H1 (cell line): ENCODE measurements around the gene TCEA2. TPM values are rescaled to one million over a fixed set of nuclear protein-coding genes. Genes with fewer than 3 reads are reported as not detected.

ENCODE experiments used
- CTCF ChIA-PET: fragments of 300-600 bp; sonication (Branson Sonifier 250); formaldehyde crosslinking; loops from one replicate; lab custom pipeline; 2021; ENCODE audit not compliant: partially characterized antibody; lab: Charles Lee
- POLR2A ChIA-PET: fragments of 300-600 bp; sonication (Branson Sonifier 250); formaldehyde crosslinking; loops from one replicate; lab custom pipeline; 2021; ENCODE audit warnings: inconsistent platforms; ENCODE audit not compliant: partially characterized antibody; lab: Charles Lee
- DNase-seq, 2 experiments: peaks; one replicate each; pipeline versions ENCODE4 v3.0.0 to v3.0.0-alpha.2; 2010 to 2022; ENCODE audit warnings: low spot score in 2 of 2, low read depth in 1 of 2, mixed read lengths in 1 of 2
- FAIRE-seq: peaks from 2 replicates; lab custom pipeline; 2011; peaks lifted over from hg19 to GRCh38; lab: Jason Lieb, UNC
- H2AFZ ChIP-seq: 2 replicates; pipeline ENCODE4 v1.8.1; 2012; ENCODE audit warnings: low read length, inconsistent platforms
- H2AK5ac ChIP-seq: 2 replicates; pipeline ENCODE4 v1.6.1; 2013; ENCODE audit warnings: low read depth, low read length
- H2BK120ac ChIP-seq: replicated peaks from 2 replicates; pipeline ENCODE3; 2013; ENCODE audit warnings: low read depth, low read length, inconsistent platforms
- H2BK12ac ChIP-seq: 2 replicates; pipeline ENCODE4 v1.6.1; 2013; ENCODE audit warnings: low read depth, low read length
- H2BK15ac ChIP-seq: 2 replicates; pipeline ENCODE4 v1.6.1; 2013; ENCODE audit warnings: low read length
- H2BK20ac ChIP-seq: 2 replicates; pipeline ENCODE4 v1.6.1; 2013; ENCODE audit warnings: low read length
- H2BK5ac ChIP-seq: 2 replicates; pipeline ENCODE4 v1.6.1; 2013; ENCODE audit warnings: low read depth, low read length
- H3K14ac ChIP-seq: 2 replicates; pipeline ENCODE4 v1.6.1; 2013; ENCODE audit warnings: inconsistent platforms; ENCODE audit not compliant: insufficient read length
- H3K18ac ChIP-seq: 2 replicates; pipeline ENCODE4 v1.6.1; 2013; ENCODE audit warnings: low read length; ENCODE audit errors: extremely low read depth
- H3K23ac ChIP-seq: 2 replicates; pipeline ENCODE4 v1.6.1; 2013; ENCODE audit warnings: inconsistent platforms; ENCODE audit not compliant: insufficient read length
- H3K23me2 ChIP-seq: 2 replicates; pipeline ENCODE4 v1.6.1; 2013; ENCODE audit warnings: low read depth, low read length
- H3K27ac ChIP-seq: 2 replicates; pipeline ENCODE4 v1.6.1; 2011; ENCODE audit warnings: low read depth, low read length, inconsistent platforms
- H3K27me3 ChIP-seq, 4 experiments: replicated peaks in 1 of 4; 1 replicate in 1 of 4; 2 replicates in 3 of 4; pipeline versions ENCODE4 v1.6.1 to v1.8.1; 2011 to 2013; ENCODE audit warnings: low read length in 3 of 4, mild to moderate bottlenecking in 3 of 4, inconsistent platforms in 2 of 4, mixed read lengths in 2 of 4, moderate library complexity in 1 of 4; ENCODE audit not compliant: control insufficient read depth in 3 of 4, insufficient read depth in 3 of 4; ENCODE audit errors: extremely low read depth in 1 of 4
- H3K36me3 ChIP-seq, 4 experiments: 2 replicates each; pipeline versions ENCODE4 v1.6.1 to v1.8.1; 2011 to 2013; ENCODE audit warnings: mild to moderate bottlenecking in 4 of 4, low read length in 3 of 4, moderate library complexity in 2 of 4, control low read depth in 1 of 4, inconsistent platforms in 1 of 4; ENCODE audit not compliant: insufficient read depth in 4 of 4, control insufficient read depth in 2 of 4
- H3K4ac ChIP-seq: replicated peaks from 2 replicates; pipeline ENCODE3; 2013; ENCODE audit warnings: low read length, low read depth, mixed read lengths, inconsistent platforms; ENCODE audit not compliant: insufficient read length
- H3K4me1 ChIP-seq, 4 experiments: replicated peaks in 1 of 4; 1 replicate in 1 of 4; 2 replicates in 3 of 4; pipeline versions ENCODE4 v1.6.1 to v1.8.1; 2011 to 2013; ENCODE audit warnings: low read length in 3 of 4, inconsistent platforms in 2 of 4, mixed read lengths in 1 of 4; ENCODE audit not compliant: insufficient read depth in 4 of 4, control insufficient read depth in 3 of 4
- H3K4me2 ChIP-seq, 2 experiments: 2 replicates each; pipeline versions ENCODE4 v1.6.1 to v1.8.1; 2011 to 2013; ENCODE audit warnings: low read depth in 2 of 2, low read length in 2 of 2, control low read depth in 1 of 2, inconsistent platforms in 1 of 2, mild to moderate bottlenecking in 1 of 2; ENCODE audit not compliant: insufficient read depth in 1 of 2
- H3K4me3 ChIP-seq, 4 experiments: fragments of 200-600, 300-600 bp in 1 of 4; sonication (generic), shearing (Covaris generic), sonication (Bioruptor Twin) in 1 of 4; 2 replicates each; pipeline versions ENCODE4 v1.5.1 to v1.8.1; 2011 to 2016; ENCODE audit warnings: low read length in 4 of 4, low read depth in 3 of 4, control low read depth in 2 of 4, inconsistent platforms in 2 of 4, mild to moderate bottlenecking in 2 of 4, mixed read lengths in 1 of 4, moderate library complexity in 1 of 4; ENCODE audit not compliant: insufficient read depth in 2 of 4; ENCODE audit errors: extremely low read depth in 1 of 4
- H3K56ac ChIP-seq: replicated peaks from 2 replicates; pipeline ENCODE3; 2013; ENCODE audit warnings: low read depth, mild to moderate bottlenecking, mixed read lengths, low read length, inconsistent platforms; ENCODE audit not compliant: insufficient read length
- H3K79me1 ChIP-seq: 2 replicates; pipeline ENCODE4 v1.6.1; 2013; ENCODE audit warnings: low read depth, low read length, control low read depth
- H3K79me2 ChIP-seq, 2 experiments: 2 replicates each; pipeline versions ENCODE4 v1.6.1 to v1.8.1; 2012 to 2013; ENCODE audit warnings: low read length in 2 of 2, mild to moderate bottlenecking in 2 of 2, inconsistent platforms in 1 of 2; ENCODE audit not compliant: insufficient read depth in 2 of 2, control insufficient read depth in 1 of 2
- H3K9ac ChIP-seq, 4 experiments: replicated peaks in 1 of 4; 1 replicate in 1 of 4; 2 replicates in 3 of 4; pipeline versions ENCODE4 v1.6.1 to v1.8.1; 2011 to 2013; ENCODE audit warnings: low read depth in 3 of 4, low read length in 3 of 4, control low read depth in 2 of 4, mild to moderate bottlenecking in 2 of 4, moderate library complexity in 2 of 4, inconsistent platforms in 1 of 4; ENCODE audit errors: extremely low read depth in 1 of 4
- H3K9me3 ChIP-seq, 2 experiments: 2 replicates each; pipeline versions ENCODE4 v1.6.1 to v1.8.1; 2012 to 2013; ENCODE audit warnings: mild to moderate bottlenecking in 2 of 2, moderate library complexity in 2 of 2, control low read depth in 1 of 2, inconsistent platforms in 1 of 2, low read depth in 1 of 2, low read length in 1 of 2, mixed read lengths in 1 of 2; ENCODE audit not compliant: insufficient read depth in 2 of 2
- H4K20me1 ChIP-seq, 2 experiments: replicated peaks in 1 of 2; 2 replicates each; pipeline versions ENCODE3 to v1.8.1; 2011 to 2013; ENCODE audit warnings: inconsistent platforms in 2 of 2, low read length in 2 of 2, mild to moderate bottlenecking in 1 of 2; ENCODE audit not compliant: insufficient read depth in 2 of 2, control insufficient read depth in 1 of 2
- H4K5ac ChIP-seq: 2 replicates; pipeline ENCODE4 v1.6.1; 2013; ENCODE audit warnings: low read length, low read depth, mixed read lengths, inconsistent platforms; ENCODE audit not compliant: insufficient read length
- H4K8ac ChIP-seq: 2 replicates; pipeline ENCODE4 v1.8.0; 2013; ENCODE audit warnings: mild to moderate bottlenecking, moderate library complexity, low read length, inconsistent platforms; ENCODE audit not compliant: insufficient read depth; ENCODE audit errors: extremely low read depth
- H4K91ac ChIP-seq: replicated peaks from 2 replicates; pipeline ENCODE3; 2013; ENCODE audit warnings: low read length, mixed read lengths, inconsistent platforms; ENCODE audit not compliant: insufficient read length
- BACH1 ChIP-seq: IDR thresholded peaks from 2 replicates; pipeline ENCODE4 v1.6.1; 2012; ENCODE audit warnings: low read length, improper control_type of control experiment
- CBX8 ChIP-seq: fragments of 300-800, 300-1000 bp; sonication (generic); IDR thresholded peaks from 2 replicates; pipeline ENCODE4 v1.7.1; 2016; ENCODE audit warnings: low read depth, low read length, borderline replicate concordance
- CREB1 ChIP-seq: IDR thresholded peaks from 2 replicates; pipeline ENCODE4 v1.6.1; 2012; ENCODE audit warnings: inconsistent platforms
- HDAC6 ChIP-seq: IDR thresholded peaks from one replicate; pipeline ENCODE4 v1.7.1; 2012; ENCODE audit warnings: low read depth, mild to moderate bottlenecking, inconsistent platforms, low read length, moderate library complexity
- RXRA ChIP-seq: IDR thresholded peaks from 2 replicates; pipeline ENCODE4 v1.6.1; 2011; ENCODE audit warnings: low read depth, mild to moderate bottlenecking, low read length, moderate library complexity; ENCODE audit not compliant: insufficient read depth
- SAP30 ChIP-seq: fragments of 300-600 bp; sonication (generic); IDR thresholded peaks from 2 replicates; pipeline ENCODE4 v1.7.1; 2012; ENCODE audit warnings: low read length, moderate library complexity, mild to moderate bottlenecking, inconsistent platforms; ENCODE audit not compliant: insufficient read depth, insufficient replicate concordance
- TBP ChIP-seq: IDR thresholded peaks from 2 replicates; pipeline ENCODE4 v1.6.1; 2011; ENCODE audit warnings: low read depth, low read length, improper control_type of control experiment
- YY1 ChIP-seq: IDR thresholded peaks from 2 replicates; pipeline ENCODE4 v1.6.1; 2011; ENCODE audit warnings: low read depth, mild to moderate bottlenecking, low read length
- WGBS, 2 experiments: shearing (Covaris generic) in 1 of 2; methylation state at CpG; one replicate each; pipeline versions ENCODE4 v1.1.6 to v1.1.7; 2013 to 2015; ENCODE audit warnings: low lambda C conversion rate in 2 of 2, mixed read lengths in 2 of 2, inconsistent platforms in 1 of 2, low coverage in 1 of 2, missing lambda C conversion rate in 1 of 2; ENCODE audit not compliant: insufficient replicate concordance in 2 of 2, insufficient coverage in 1 of 2, insufficient read length in 1 of 2; ENCODE audit errors: extremely low coverage in 1 of 2, missing lambda C conversion rate in 1 of 2; 5-methylcytosine and 5-hydroxymethylcytosine counted together
- polyA plus RNA-seq, 7 experiments: library from polyadenylated mRNA; depleted of rRNA in 3 of 7; stranded (reverse) in 5 of 7; unstranded in 2 of 7; fragments of >200 nt in 5 of 7; fragments of 200-250 nt in 2 of 7; gene quantifications; 1 replicate in 5 of 7; 2 replicates in 1 of 7; 4 replicates in 1 of 7; pipeline versions ENCODE4 v1.2.1 to v1.2.3, GENCODE V29; 2011 to 2013; ENCODE audit warnings: missing spikeins in 2 of 7, mixed read lengths in 2 of 7
- total RNA-seq: library from RNA; stranded (reverse); fragmentation: NEBNext Ultra II Directional; extraction: Animal tissue kit (Norgen Biotek cat#: 25700); gene quantifications from 2 replicates; pipeline ENCODE4 v1.2.1, GENCODE V29; 2021
- TF ChIP-seq, protein P1 (sequence below): IDR thresholded peaks from 2 replicates; pipeline ENCODE4 v1.6.1; 2011; ENCODE audit warnings: low read length, improper control_type of control experiment
- TF ChIP-seq, protein P2 (sequence below): IDR thresholded peaks from 2 replicates; pipeline ENCODE4 v1.6.1; 2012; ENCODE audit warnings: low read length, inconsistent platforms

The TCEA2 gene
- total and polyA plus RNA-seq, 2 of the 8 experiments (the other 6 are each of a cell fraction or from before 2014, with no cell fraction given): 41.4 to 42.3 TPM

DNA sequence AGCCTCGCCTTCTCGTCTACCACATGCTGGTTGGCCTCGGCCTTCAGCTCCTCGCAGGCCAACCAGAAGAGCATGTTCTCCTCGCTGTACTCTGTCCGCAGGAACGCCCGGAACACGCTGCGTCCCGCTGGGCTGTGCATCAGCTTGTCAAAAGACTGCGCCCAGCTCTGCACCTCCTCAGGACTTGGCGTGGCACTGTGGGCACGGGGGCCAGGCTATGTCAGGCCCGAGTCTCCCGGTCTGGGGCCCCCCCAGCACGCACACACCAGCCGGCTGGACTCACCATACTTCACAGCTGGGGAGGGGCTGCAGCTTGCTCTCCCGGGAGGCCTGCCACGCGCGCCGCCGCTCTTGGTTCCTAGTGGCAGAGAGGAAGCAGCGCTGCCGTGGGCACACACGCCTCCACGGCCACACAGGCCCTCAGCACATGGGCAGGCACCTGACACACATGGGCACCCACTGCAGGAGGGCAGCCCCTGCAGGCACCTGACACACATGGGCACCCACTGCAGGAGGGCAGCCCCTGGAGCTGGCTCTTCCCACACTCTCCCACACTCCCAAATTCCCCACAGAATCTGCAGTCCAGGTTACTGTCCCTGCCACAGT, 11.3 kb downstream of the TCEA2 start:
- 93% methylated on average over 26 of the region's 28 CpGs; no CpG with 5 or more reads in 1 of the 2 experiments for WGBS, 2 experiments
- POLR2A ChIA-PET: interaction anchor here (1.0 to 1.6 kb wide), 3 partner anchors 9 to 38 kb away, joined by 3 to 5 read pairs (median 4); no protein-coding TSS in a partner anchor
- TF ChIP-seq, protein P1, sequence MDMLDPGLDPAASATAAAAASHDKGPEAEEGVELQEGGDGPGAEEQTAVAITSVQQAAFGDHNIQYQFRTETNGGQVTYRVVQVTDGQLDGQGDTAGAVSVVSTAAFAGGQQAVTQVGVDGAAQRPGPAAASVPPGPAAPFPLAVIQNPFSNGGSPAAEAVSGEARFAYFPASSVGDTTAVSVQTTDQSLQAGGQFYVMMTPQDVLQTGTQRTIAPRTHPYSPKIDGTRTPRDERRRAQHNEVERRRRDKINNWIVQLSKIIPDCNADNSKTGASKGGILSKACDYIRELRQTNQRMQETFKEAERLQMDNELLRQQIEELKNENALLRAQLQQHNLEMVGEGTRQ: no peak
- no peak for TF ChIP-seq SAP30
- no peak for TF ChIP-seq TBP
- TF ChIP-seq CREB1: no peak
- TF ChIP-seq RXRA: no peak
- no peak for TF ChIP-seq YY1
- TF ChIP-seq, protein P2, sequence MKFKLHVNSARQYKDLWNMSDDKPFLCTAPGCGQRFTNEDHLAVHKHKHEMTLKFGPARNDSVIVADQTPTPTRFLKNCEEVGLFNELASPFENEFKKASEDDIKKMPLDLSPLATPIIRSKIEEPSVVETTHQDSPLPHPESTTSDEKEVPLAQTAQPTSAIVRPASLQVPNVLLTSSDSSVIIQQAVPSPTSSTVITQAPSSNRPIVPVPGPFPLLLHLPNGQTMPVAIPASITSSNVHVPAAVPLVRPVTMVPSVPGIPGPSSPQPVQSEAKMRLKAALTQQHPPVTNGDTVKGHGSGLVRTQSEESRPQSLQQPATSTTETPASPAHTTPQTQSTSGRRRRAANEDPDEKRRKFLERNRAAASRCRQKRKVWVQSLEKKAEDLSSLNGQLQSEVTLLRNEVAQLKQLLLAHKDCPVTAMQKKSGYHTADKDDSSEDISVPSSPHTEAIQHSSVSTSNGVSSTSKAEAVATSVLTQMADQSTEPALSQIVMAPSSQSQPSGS: no peak
- no peak for TF ChIP-seq HDAC6
- TF ChIP-seq CBX8: no peak
- no peak for TF ChIP-seq BACH1

More for the DNA sequence above, 11.3 kb downstream of the TCEA2 start:
- no peak overlapping the region for H4K8ac ChIP-seq
- no peak overlapping the region for H2BK120ac ChIP-seq
- no peak overlapping the region for H2BK20ac ChIP-seq
- H3K4me2 ChIP-seq: no peak overlapping the region
- H3K79me1 ChIP-seq: 0 out of 2 replicates have a peak, but pooled peaks cover 3% of the 10 kb centered on the region
- no peak overlapping the region for H2AFZ ChIP-seq
- FAIRE-seq (no peak), DNase-seq (no peak)
- no peak overlapping the region for H3K4ac ChIP-seq
- H3K9me3 ChIP-seq: no peaks in the 10 kb centered on the region
- no peak overlapping the region for H3K56ac ChIP-seq
- CTCF ChIA-PET: interaction anchor here (0.6 to 0.9 kb wide), 3 partner anchors 20 to 137 kb away, joined by 3 to 5 read pairs (median 3); no protein-coding TSS in a partner anchor
- H3K14ac ChIP-seq: no peak overlapping the region
- H3K4me1 ChIP-seq: peaks cover 0 to 17% (median 8%) of the 10 kb centered on the region in 4 experiments; a peak in 4 of 7 replicates
- H4K20me1 ChIP-seq: peaks cover 0 to 8% of the 10 kb centered on the region in 2 experiments
- no peak overlapping the region for H3K18ac ChIP-seq
- H3K27me3 ChIP-seq: no peaks in the 10 kb centered on the region
- H3K23ac ChIP-seq: no peak overlapping the region
- no peak overlapping the region for H4K5ac ChIP-seq
- H3K27ac ChIP-seq: no peak overlapping the region
- 0 out of 2 replicates have a peak overlapping the region, but pooled peaks have one; percentile 3 for H2BK12ac ChIP-seq
- no peak overlapping the region for H2BK15ac ChIP-seq
- no peak overlapping the region for H2AK5ac ChIP-seq
- H3K36me3 ChIP-seq: peaks cover 0 to 8% (median 3%) of the 10 kb centered on the region in 4 experiments; a peak in 3 of 8 replicates
- H2BK5ac ChIP-seq: no peak overlapping the region
- H3K79me2 ChIP-seq: no peaks in the 10 kb centered on the region
- no peak overlapping the region for H3K9ac ChIP-seq
- H4K91ac ChIP-seq: no peak overlapping the region
- no peak overlapping the region for H3K4me3 ChIP-seq
- peaks cover 4% of the 10 kb centered on the region; the same call in 1 of the 2 replicates for H3K23me2 ChIP-seq
